HG02798 (cell line): ENCODE data around the gene PCID2.
"Not testable (repeated sequence)": the region's sequence is repeated elsewhere in the genome, so short reads cannot be mapped to it uniquely, and the experiment has no call there.

Experiments used
- ATAC-seq: cut with Tn5 transposase; IDR thresholded peaks from one replicate; pipeline ENCODE4 v1.9.1; 2021; ENCODE audit warnings: mild to moderate bottlenecking; ENCODE audit not compliant: unreplicated experiment, poor library complexity

Gene PCID2

GRCh38 chr13:113208421-113209335 is at the start of gene PCID2:
TSS of gene PCID2 (minus strand) at chr13:113208669. CDS start at chr13:113208634, 35 bp downstream.
- ATAC-seq: peak; percentile 83

GRCh38 chr13:113257908-113258307 is 49.4 kb upstream of the PCID2 start:
- ATAC-seq: not testable (repeated sequence)

- no peak for ATAC-seq
These were observed 44.1 kb upstream of the PCID2 start for GRCh38 chr13:113252516-113253095.

- no peak for ATAC-seq
These were observed 37.7 kb upstream of the PCID2 start for GRCh38 chr13:113245849-113246796.

- no peak for ATAC-seq
These were observed 35.4 kb upstream of the PCID2 start for GRCh38 chr13:113243847-113244246.

- not testable (repeated sequence) for ATAC-seq
These were observed 33.2 kb upstream of the PCID2 start for GRCh38 chr13:113241623-113242022.

GRCh38 chr13:113239986-113240385 is 31.5 kb upstream of the PCID2 start:
- ATAC-seq: no peak

GRCh38 chr13:113239357-113239756 is 30.9 kb upstream of the PCID2 start:
- no peak for ATAC-seq

- ATAC-seq: no peak
These were observed 30.1 kb upstream of the PCID2 start for GRCh38 chr13:113238536-113238935.

GRCh38 chr13:113233101-113233500 is 24.6 kb upstream of the PCID2 start:
- ATAC-seq: no peak

- no peak for ATAC-seq
These were observed 23.9 kb upstream of the PCID2 start for GRCh38 chr13:113232208-113233003.

GRCh38 chr13:113231306-113232207 is 23.1 kb upstream of the PCID2 start:
- ATAC-seq: no peak

- no peak for ATAC-seq
These were observed 21.3 kb upstream of the PCID2 start for GRCh38 chr13:113229791-113230190.

GRCh38 chr13:113229161-113229560 is 20.7 kb upstream of the PCID2 start:
- no peak for ATAC-seq

GRCh38 chr13:113226873-113227450 is 18.5 kb upstream of the PCID2 start:
- no peak for ATAC-seq

GRCh38 chr13:113225515-113225914 is 17.0 kb upstream of the PCID2 start:
- ATAC-seq: no peak

- no peak for ATAC-seq
These were observed 16.0 kb upstream of the PCID2 start for GRCh38 chr13:113224486-113224885.

GRCh38 chr13:113223070-113223469 is 14.6 kb upstream of the PCID2 start:
- ATAC-seq: no peak
